Nephron progenitor cell (in vitro differentiated cells): ENCODE results near the gene SCYGR4.

Experiments used
- DNase-seq: peaks from one replicate; pipeline ENCODE4 v3.0.0; 2021
- H3K27ac Mint-ChIP-seq: 2 replicates; pipeline ENCODE4 v1.8.0; 2021; ENCODE audit warnings: mild to moderate bottlenecking, moderate library complexity, mixed read lengths
- H3K27me3 Mint-ChIP-seq: 2 replicates; pipeline ENCODE4 v1.8.0; 2021; ENCODE audit warnings: mild to moderate bottlenecking, low read depth, mixed read lengths; ENCODE audit not compliant: poor library complexity
- H3K36me3 Mint-ChIP-seq: 2 replicates; pipeline ENCODE4 v1.8.0; 2021; ENCODE audit warnings: low read depth, mixed read lengths
- H3K4me1 Mint-ChIP-seq: 2 replicates; pipeline ENCODE4 v1.8.0; 2021; ENCODE audit warnings: mixed read lengths
- H3K4me3 Mint-ChIP-seq: 2 replicates; pipeline ENCODE4 v1.8.0; 2021; ENCODE audit warnings: mild to moderate bottlenecking, moderate library complexity, mixed read lengths
- H3K9me3 Mint-ChIP-seq: 2 replicates; pipeline ENCODE4 v1.8.0; 2021; ENCODE audit warnings: mild to moderate bottlenecking, moderate library complexity, mixed read lengths
- CTCF ChIP-seq: fragments of 200-600 bp; sonication (generic); IDR thresholded peaks from 2 replicates; pipeline ENCODE4 v1.5.0; 2021; ENCODE audit warnings: antibody characterized with exemption

SCYGR4 gene

GRCh38 chr2:227615906-227616305 lies 1.4 kb upstream of the SCYGR4 start:
- DNase-seq, result no peak
- TF ChIP-seq CTCF, result no peak
- H3K36me3 Mint-ChIP-seq, result no peaks in the 10 kb centered on the region
- H3K27ac Mint-ChIP-seq, result no peak overlapping the region
- H3K9me3 Mint-ChIP-seq, result no peaks in the 10 kb centered on the region
- peaks cover 8% of the 10 kb centered on the region for H3K4me1 Mint-ChIP-seq
- H3K4me3 Mint-ChIP-seq, result no peak overlapping the region
- H3K27me3 Mint-ChIP-seq, result peaks cover 3% of the 10 kb centered on the region

GRCh38 chr2:227616631-227617030 lies 667 bp upstream of the SCYGR4 start:
- Mint-ChIP-seq H3K27ac (peak overlapping the region; percentile 44), H3K4me1 (peaks cover 8% of the 10 kb centered on the region), H3K27me3 (peaks cover 3% of the 10 kb centered on the region), H3K36me3 (no peaks in the 10 kb centered on the region), H3K9me3 (peaks cover 4% of the 10 kb centered on the region), H3K4me3 (no peak overlapping the region)
- DNase-seq, result no peak
- TF ChIP-seq CTCF, result no peak

- no peaks in the 10 kb centered on the region for H3K4me1 Mint-ChIP-seq
- H3K36me3 Mint-ChIP-seq, result no peaks in the 10 kb centered on the region
- no peak overlapping the region for H3K4me3 Mint-ChIP-seq
- no peak for DNase-seq
- no peak overlapping the region for H3K27ac Mint-ChIP-seq
- peaks cover 4% of the 10 kb centered on the region for H3K9me3 Mint-ChIP-seq
- no peak for TF ChIP-seq CTCF
- peaks cover 5% of the 10 kb centered on the region for H3K27me3 Mint-ChIP-seq
Observed at GRCh38 chr2:227623226-227623625, 5.9 kb downstream of the SCYGR4 start.

- DNase-seq, result no peak
- Mint-ChIP-seq H3K27me3 (peaks cover 5% of the 10 kb centered on the region), H3K4me3 (no peak overlapping the region), H3K27ac (no peak overlapping the region), H3K9me3 (peaks cover 4% of the 10 kb centered on the region), H3K4me1 (no peaks in the 10 kb centered on the region), H3K36me3 (no peaks in the 10 kb centered on the region)
- no peak for TF ChIP-seq CTCF
Observed at GRCh38 chr2:227625420-227625819, 8.1 kb downstream of the SCYGR4 start.

GRCh38 chr2:227626580-227627151 lies 9.4 kb downstream of the SCYGR4 start:
- H3K27ac Mint-ChIP-seq, result no peak overlapping the region
- no peaks in the 10 kb centered on the region for H3K4me1 Mint-ChIP-seq
- H3K27me3 Mint-ChIP-seq, result peaks cover 5% of the 10 kb centered on the region
- H3K4me3 Mint-ChIP-seq, result no peak overlapping the region
- TF ChIP-seq CTCF, result no peak
- DNase-seq, result no peak
- no peaks in the 10 kb centered on the region for H3K9me3 Mint-ChIP-seq
- H3K36me3 Mint-ChIP-seq, result no peaks in the 10 kb centered on the region

GRCh38 chr2:227627769-227628168 lies 10.5 kb downstream of the SCYGR4 start:
- TF ChIP-seq CTCF, result no peak
- no peaks in the 10 kb centered on the region for H3K9me3 Mint-ChIP-seq
- H3K27ac Mint-ChIP-seq, result no peak overlapping the region
- H3K36me3 Mint-ChIP-seq, result no peaks in the 10 kb centered on the region
- peaks cover 5% of the 10 kb centered on the region for H3K27me3 Mint-ChIP-seq
- H3K4me1 Mint-ChIP-seq, result no peaks in the 10 kb centered on the region
- no peak for DNase-seq
- H3K4me3 Mint-ChIP-seq, result no peak overlapping the region
